Brain microvascular endothelial cell (primary cell): ENCODE results near the gene R3HDML.

Experiments used
- DNase-seq: peaks from one replicate; pipeline ENCODE4 v3.0.0-alpha.2; 2020
- H3K27ac ChIP-seq: fragments of 250-450 bp; sonication (Bioruptor Pico); 2 replicates; pipeline ENCODE4 v1.5.1; 2020; ENCODE audit warnings: mild to moderate bottlenecking, moderate library complexity
- H3K27me3 ChIP-seq: fragments of 250-450 bp; sonication (Bioruptor Pico); replicated peaks from 2 replicates; pipeline ENCODE4 v1.5.1; 2020; ENCODE audit warnings: mild to moderate bottlenecking
- H3K36me3 ChIP-seq: fragments of 250-450 bp; sonication (Bioruptor Pico); replicated peaks from 2 replicates; pipeline ENCODE4 v1.5.1; 2020; ENCODE audit warnings: mild to moderate bottlenecking
- H3K4me3 ChIP-seq: 2 replicates; pipeline ENCODE4 v1.5.1; 2011; ENCODE audit warnings: low read depth, mild to moderate bottlenecking, control low read depth, low read length, moderate library complexity
- in situ Hi-C: cut with HindIII; loops from 2 replicates; pipeline ENCODE4 v1.10.0; 2017; ENCODE audit warnings: low sequenced_read_pairs, low pct_ligation_motif_present
- TF ChIP-seq, protein P1 (sequence below): IDR thresholded peaks from 2 replicates; pipeline ENCODE4 v1.5.1; 2011; ENCODE audit warnings: low read depth, mild to moderate bottlenecking, moderate library complexity, low read length, control low read depth, inconsistent platforms; ENCODE audit errors: missing control alignments

Gene R3HDML

DNA sequence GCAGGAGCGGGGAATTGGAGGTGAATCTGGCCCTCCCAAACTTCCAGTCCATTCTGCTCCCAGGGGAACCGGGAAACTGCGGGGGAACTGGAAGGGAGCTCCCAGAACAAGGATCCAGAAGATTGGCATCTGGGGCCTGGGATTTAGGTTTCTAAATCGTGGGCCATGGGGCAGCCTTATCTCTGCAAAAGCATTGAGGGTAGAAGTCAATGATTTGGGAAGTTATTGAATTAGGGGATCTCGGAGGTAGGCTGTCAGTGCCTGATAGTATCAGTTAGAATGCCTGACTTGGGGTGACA, 63.8 kb downstream of the R3HDML start:
- TF ChIP-seq, protein P1, sequence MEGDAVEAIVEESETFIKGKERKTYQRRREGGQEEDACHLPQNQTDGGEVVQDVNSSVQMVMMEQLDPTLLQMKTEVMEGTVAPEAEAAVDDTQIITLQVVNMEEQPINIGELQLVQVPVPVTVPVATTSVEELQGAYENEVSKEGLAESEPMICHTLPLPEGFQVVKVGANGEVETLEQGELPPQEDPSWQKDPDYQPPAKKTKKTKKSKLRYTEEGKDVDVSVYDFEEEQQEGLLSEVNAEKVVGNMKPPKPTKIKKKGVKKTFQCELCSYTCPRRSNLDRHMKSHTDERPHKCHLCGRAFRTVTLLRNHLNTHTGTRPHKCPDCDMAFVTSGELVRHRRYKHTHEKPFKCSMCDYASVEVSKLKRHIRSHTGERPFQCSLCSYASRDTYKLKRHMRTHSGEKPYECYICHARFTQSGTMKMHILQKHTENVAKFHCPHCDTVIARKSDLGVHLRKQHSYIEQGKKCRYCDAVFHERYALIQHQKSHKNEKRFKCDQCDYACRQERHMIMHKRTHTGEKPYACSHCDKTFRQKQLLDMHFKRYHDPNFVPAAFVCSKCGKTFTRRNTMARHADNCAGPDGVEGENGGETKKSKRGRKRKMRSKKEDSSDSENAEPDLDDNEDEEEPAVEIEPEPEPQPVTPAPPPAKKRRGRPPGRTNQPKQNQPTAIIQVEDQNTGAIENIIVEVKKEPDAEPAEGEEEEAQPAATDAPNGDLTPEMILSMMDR, result no peak
- Histone ChIP-seq H3K36me3 (no peaks in the 10 kb centered on the region), H3K27me3 (no peaks in the 10 kb centered on the region), H3K27ac (no peak overlapping the region), H3K4me3 (no peak overlapping the region)
- in situ Hi-C loops, result no loop called here
- no peak for DNase-seq
